ENCODE results near the gene CAPN1.
"Not testable (repeated sequence)": the region's sequence is repeated elsewhere in the genome, so short reads cannot be mapped to it uniquely, and the experiment has no call there.

The CAPN1 gene

DNA sequence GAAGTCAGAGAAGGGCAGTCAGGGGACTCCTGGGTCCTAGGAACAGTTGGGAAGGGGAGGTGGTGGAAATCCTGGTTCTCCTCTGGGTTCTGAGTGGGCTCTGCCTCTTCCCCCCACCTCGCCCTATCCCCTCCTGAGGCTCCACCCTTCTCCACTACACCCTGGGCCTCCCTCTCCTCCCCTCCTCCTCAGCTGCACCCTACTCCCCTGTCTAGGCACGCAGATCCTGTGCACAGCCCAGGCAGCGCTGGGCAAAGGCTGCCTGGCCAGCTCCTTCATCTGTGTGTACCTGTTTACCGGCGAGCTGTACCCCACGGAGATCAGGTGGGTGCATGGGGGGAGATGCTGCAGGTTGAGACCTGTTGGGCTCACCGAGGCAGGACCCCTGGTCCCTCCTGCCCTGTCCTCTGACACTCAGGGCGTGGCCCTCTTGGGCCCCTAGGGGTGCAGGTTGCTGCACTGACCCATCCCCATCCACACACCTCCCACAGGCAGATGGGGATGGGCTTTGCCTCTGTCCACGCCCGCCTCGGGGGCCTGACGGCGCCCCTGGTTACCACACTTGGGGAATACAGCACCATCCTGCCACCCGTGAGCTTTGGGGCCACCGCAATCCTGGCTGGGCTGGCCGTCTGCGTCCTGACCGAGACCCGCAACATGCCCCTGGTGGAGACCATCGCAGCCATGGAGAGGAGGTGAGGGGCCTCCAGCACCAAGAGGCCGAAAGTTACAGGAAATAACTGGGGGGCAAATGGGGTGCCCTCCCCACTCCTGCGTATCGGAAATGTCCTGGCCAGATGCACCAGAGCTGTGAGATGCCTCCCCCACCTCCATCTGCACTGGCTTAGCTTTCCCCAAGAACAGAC is 54.7 kb downstream of the CAPN1 start:
- DNase-seq (ENCODE audit: low read depth): no peak
- TF ChIP-seq, protein P1, sequence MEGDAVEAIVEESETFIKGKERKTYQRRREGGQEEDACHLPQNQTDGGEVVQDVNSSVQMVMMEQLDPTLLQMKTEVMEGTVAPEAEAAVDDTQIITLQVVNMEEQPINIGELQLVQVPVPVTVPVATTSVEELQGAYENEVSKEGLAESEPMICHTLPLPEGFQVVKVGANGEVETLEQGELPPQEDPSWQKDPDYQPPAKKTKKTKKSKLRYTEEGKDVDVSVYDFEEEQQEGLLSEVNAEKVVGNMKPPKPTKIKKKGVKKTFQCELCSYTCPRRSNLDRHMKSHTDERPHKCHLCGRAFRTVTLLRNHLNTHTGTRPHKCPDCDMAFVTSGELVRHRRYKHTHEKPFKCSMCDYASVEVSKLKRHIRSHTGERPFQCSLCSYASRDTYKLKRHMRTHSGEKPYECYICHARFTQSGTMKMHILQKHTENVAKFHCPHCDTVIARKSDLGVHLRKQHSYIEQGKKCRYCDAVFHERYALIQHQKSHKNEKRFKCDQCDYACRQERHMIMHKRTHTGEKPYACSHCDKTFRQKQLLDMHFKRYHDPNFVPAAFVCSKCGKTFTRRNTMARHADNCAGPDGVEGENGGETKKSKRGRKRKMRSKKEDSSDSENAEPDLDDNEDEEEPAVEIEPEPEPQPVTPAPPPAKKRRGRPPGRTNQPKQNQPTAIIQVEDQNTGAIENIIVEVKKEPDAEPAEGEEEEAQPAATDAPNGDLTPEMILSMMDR (IDR thresholded peaks at IDR 0.05; ENCODE audit: low read depth, low read length, missing control alignments): no peak
- H3K4me3 ChIP-seq (ENCODE audit: low read depth, low read length): no peak overlapping the region

DNA sequence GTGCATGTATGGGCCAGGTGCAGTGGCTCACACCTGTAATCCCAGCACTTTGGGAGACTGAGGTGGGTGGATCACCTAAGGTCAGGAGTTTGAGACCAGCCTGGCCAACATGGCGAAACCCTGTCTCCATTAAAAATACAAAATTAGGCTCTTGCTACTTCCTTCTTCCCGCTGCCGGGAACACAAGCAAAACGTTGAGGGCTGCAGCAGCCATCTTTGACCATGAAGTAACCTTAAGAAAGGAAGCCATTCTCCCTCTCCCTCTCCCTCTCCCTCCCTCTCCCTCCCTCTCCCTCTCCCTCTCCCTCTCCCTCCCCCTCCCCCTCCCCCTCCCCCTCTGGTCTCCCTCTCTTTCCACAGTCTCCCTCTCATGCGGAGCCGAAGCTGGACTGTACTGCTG is 56.6 kb downstream of the CAPN1 start:
- not testable (repeated sequence) for H3K4me3 ChIP-seq (ENCODE audit: low read depth, low read length); DNase-seq (ENCODE audit: low read depth)

DNA sequence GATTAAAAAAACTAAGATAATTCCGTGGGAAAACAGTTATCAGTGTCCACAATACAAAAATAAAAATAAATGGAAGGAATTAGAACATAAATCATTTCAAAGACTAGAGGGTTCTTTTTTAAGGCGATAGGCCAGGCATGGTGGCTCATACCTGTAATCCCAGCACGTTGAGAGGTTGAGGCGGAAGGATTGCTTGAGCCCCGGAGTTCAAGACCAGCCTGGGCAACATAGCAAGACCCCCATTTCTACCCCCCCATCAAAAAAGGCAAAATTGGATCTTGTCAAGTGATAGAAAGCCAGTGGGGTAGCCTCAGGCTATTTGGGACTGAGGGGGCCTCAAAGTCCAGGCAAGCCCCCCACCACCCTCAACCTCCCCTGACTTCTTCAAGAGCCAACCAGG is 59.4 kb downstream of the CAPN1 start:
- no peak for DNase-seq (ENCODE audit: low read depth)
- H3K4me3 ChIP-seq (ENCODE audit: low read depth, low read length): no peak overlapping the region
- TF ChIP-seq, protein P1 (IDR thresholded peaks at IDR 0.05; ENCODE audit: low read depth, low read length, missing control alignments): no peak

DNA sequence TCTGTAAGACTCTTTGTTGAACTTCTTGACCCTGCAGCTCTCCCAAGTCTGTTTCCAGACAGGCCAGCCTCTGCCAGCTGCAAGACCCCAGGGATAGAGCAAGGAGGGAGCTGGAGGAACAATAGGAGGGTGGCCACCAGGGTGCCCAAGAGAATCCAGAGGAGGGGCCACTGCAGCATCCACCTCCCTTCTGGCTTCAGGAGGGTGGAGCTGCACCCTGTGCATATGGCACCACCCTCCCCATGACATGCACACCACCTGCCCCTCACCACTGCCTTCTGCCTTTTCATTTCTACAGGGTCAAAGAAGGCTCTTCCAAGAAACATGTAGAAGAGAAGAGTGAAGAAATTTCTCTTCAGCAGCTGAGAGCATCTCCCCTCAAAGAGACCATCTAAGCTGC is 60.0 kb downstream of the CAPN1 start:
- no peak overlapping the region for H3K4me3 ChIP-seq (ENCODE audit: low read depth, low read length)
- TF ChIP-seq, protein P1 (IDR thresholded peaks at IDR 0.05; ENCODE audit: low read depth, low read length, missing control alignments): no peak
- DNase-seq (ENCODE audit: low read depth): no peak

DNA sequence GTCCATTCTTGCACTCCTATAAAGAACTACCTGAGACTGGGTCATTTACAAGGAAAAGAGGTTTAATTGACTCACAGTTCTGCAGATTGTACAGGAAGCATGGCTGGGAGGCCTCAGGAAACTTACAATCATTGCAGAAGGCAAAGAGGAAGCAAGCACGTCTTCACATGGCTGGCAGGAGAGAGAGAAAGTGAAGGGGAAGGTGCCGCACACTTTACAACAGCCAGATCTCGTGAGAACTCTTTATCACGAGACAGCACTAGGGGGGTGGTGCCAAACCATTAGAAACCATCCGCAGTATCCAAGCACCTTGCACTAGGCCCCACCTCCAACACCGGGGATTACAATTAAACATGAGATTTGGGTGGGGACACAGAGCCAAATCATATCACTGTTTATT is 60.7 kb downstream of the CAPN1 start:
- DNase-seq (ENCODE audit: low read depth): no peak
- TF ChIP-seq, protein P1 (IDR thresholded peaks at IDR 0.05; ENCODE audit: low read depth, low read length, missing control alignments): no peak
- H3K4me3 ChIP-seq (ENCODE audit: low read depth, low read length): no peak overlapping the region

DNA sequence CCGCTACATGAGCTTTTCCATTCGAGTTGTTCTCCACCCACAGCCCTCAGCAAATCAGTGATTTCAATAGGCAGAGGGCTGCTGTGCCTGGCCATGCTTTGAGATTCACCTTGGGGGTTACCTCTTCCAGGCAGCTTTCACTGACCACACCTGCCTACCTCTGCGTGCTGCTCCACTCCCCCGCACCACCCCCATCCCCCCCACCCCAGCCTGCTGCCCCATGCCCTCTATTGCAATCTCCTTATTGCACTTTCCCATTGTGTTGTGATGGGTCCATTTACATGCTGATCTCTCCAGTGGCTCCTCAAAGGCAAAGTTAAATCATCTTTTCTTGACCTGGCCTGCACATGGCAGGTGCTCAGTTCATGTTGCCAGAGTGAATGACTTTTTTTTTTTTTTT is 62.1 kb downstream of the CAPN1 start:
- no peak for DNase-seq (ENCODE audit: low read depth)
- TF ChIP-seq, protein P1 (IDR thresholded peaks at IDR 0.05; ENCODE audit: low read depth, low read length, missing control alignments): no peak
- no peak overlapping the region for H3K4me3 ChIP-seq (ENCODE audit: low read depth, low read length)

DNA sequence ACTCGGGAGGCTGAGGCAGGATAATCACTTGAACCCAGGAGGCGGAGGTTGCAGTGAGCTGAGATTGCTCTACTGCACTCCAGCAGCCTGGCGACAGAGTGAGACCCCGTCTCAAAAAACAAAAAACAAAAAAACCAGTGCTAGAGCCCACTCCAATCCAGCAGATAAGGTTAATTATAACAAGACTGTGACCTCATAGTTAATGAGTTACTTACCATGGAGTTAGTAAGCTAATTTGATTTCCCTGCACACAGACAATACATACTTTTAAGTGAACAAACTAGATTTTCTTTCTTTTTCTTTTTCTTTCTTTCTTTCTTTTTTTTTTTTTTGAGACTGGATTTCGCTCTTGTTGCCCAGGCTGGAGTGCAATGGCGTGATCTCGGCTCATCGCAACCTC is 63.3 kb downstream of the CAPN1 start:
- not testable (repeated sequence) for H3K4me3 ChIP-seq (ENCODE audit: low read depth, low read length); DNase-seq (ENCODE audit: low read depth)

DNA sequence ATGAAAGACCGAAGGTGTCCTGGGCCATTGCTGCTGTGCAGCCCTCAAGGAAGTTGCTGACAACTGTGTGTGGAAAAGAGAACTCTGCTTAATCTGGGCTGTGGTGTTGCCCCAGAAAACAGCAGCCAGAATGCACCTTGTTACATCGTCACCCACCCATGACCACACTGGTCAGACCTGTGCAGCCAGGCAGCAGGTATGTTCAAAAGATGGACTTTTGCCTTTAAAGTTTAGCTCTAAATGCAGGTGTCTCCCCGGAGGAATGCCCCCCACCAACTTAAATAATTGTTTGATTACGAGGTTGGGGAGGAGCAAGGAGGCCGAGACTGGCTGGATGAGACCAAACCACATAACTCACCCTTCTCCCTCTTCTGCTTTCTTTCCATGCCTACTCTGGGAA is 64.8 kb downstream of the CAPN1 start:
- DNase-seq (ENCODE audit: low read depth): no peak
- no peak overlapping the region for H3K4me3 ChIP-seq (ENCODE audit: low read depth, low read length)
- TF ChIP-seq, protein P1 (IDR thresholded peaks at IDR 0.05; ENCODE audit: low read depth, low read length, missing control alignments): no peak

DNA sequence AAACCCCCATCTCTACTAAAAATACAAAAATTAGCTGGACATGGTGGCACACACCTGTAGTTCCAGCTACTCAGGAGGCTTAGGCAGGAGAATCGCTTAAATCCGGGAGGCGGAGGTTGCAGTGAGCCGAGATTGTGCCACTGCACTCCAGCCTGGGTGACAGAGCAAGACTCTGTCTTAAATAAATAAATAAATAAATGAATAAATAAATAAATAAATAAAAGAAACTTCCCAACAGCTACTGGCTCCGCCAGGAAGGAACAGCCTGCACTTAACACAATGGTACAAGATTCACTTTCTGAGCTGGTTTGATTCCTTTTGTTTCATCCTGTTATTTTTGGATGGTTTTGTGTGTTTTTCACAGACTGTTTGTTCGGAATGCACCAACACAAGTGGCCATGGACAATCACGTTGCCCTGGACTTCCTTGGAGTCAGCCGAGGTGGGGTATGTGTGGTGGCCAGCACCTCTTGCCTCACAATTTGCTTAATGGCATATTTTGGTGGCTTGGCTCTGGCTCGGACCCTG is 66.5 kb downstream of the CAPN1 start:
- not testable (repeated sequence) for DNase-seq (ENCODE audit: low read depth); H3K4me3 ChIP-seq (ENCODE audit: low read depth, low read length)
